Left lung (tissue), 14 donors: Measurements from ENCODE around the gene GLUL. TPM values are rescaled to one million over a fixed set of nuclear protein-coding genes. Genes with fewer than 3 reads are reported as not detected.

Source experiments
- ATAC-seq: fragments of 200-7000 bp; cut with Tn5 transposase; one replicate; pipeline ENCODE4 v1.9.1; 2020; ENCODE audit warnings: moderate library complexity
- DNase-seq, 4 donors: peaks; one replicate each; pipeline ENCODE4 v3.0.0-alpha.2; 2013 to 2020
- H3K27ac ChIP-seq, 2 donors: fragments of 200-600 bp; sonication (generic) in 1 of 2; one replicate each; pipeline versions ENCODE4 v1.5.0 to v1.8.0; 2020 to 2021
- H3K27me3 ChIP-seq, 2 donors: fragments of 200-600 bp; sonication (generic) in 1 of 2; one replicate each; pipeline versions ENCODE4 v1.5.0 to v1.8.0; 2020 to 2021
- H3K36me3 ChIP-seq, 2 donors: fragments of 200-600 bp; sonication (generic) in 1 of 2; one replicate each; pipeline versions ENCODE4 v1.5.0 to v1.8.0; 2020 to 2021
- H3K4me1 ChIP-seq, 2 donors: fragments of 200-600 bp; one replicate each; pipeline ENCODE4 v1.8.0; 2021
- H3K4me3 ChIP-seq, 2 donors: fragments of 200-600 bp; sonication (generic) in 1 of 2; one replicate each; pipeline versions ENCODE4 v1.5.0 to v1.8.0; 2020 to 2021; ENCODE audit warnings: mild to moderate bottlenecking in 1 of 2
- H3K9me3 ChIP-seq, 2 donors: fragments of 200-600 bp; sonication (generic) in 1 of 2; one replicate each; pipeline versions ENCODE4 v1.5.0 to v1.8.0; 2020 to 2021
- intact Hi-C, 2 donors: fragments of 100-400 bp; cut with DNase I; formaldehyde crosslinking; loops; one replicate each; pipeline versions ENCODE4 v1.11.2 to v1.14.2; 2022
- long read RNA-seq, 12 donors: library from polyadenylated mRNA in 2 of 12; unstranded in 2 of 12; transcript quantifications; one replicate each; pipeline ENCODE4 v2.0.0 and lab custom pipeline, GENCODE V29; 2019 to 2026
- polyA plus RNA-seq, 6 donors: library from polyadenylated mRNA; unstranded; fragments of 120-200 nt; gene quantifications; one replicate each; pipeline ENCODE4 v1.2.1, GENCODE V29; 2013; ENCODE audit not compliant: insufficient read length in 6 of 6
- total RNA-seq, 2 donors: library from RNA; stranded (reverse); fragmentation: NEBNext Ultra II Directional; extraction: Animal tissue kit (Norgen Biotek cat#: 25700); gene quantifications; one replicate each; pipeline ENCODE4 v1.2.1, GENCODE V29; 2021
- TF ChIP-seq, protein P1 (sequence below), 2 donors: fragments of 200-600 bp; sonication (generic) in 1 of 2; IDR thresholded peaks; one replicate each; pipeline versions ENCODE4 v1.5.0 to v1.8.0; 2021; ENCODE audit warnings: antibody characterized with exemption in 2 of 2
- donor health status: DM: no; HTN: yes; CAD: no.
- donor health status: DM: no; HTN: no; CAD: no.

Gene GLUL
- 1,000 to 10,000 TPM in 1 of 2 donors, 100 to 1,000 TPM in 1; 672 to 1,187 TPM for total RNA-seq
- 100 to 1,000 TPM; 377 to 463 (median 429) TPM for polyA plus RNA-seq
- long read RNA-seq, donor 1, full-length matches to known transcripts = 152 of 198 reads
- long read RNA-seq, donor 1, partial matches to known transcripts = 41 of 198 reads
- long read RNA-seq, donor 1, other reads (novel, unspliced or antisense) = 5 of 198 reads
- long read RNA-seq, donor 2, full-length matches to known transcripts = 77 of 97 reads
- long read RNA-seq, donor 2, partial matches to known transcripts = 14 of 97 reads
- long read RNA-seq, donor 2, other reads (novel, unspliced or antisense) = 6 of 97 reads
- long read RNA-seq, donor 3, full-length matches to known transcripts = 62 of 67 reads
- long read RNA-seq, donor 3, partial matches to known transcripts = 5 of 67 reads
- long read RNA-seq, donor 3, other reads (novel, unspliced or antisense) = 0 of 67 reads
- long read RNA-seq, donor 4, full-length matches to known transcripts = 117 of 142 reads
- long read RNA-seq, donor 4, partial matches to known transcripts = 10 of 142 reads
- long read RNA-seq, donor 4, other reads (novel, unspliced or antisense) = 15 of 142 reads
- long read RNA-seq, donor 5, full-length matches to known transcripts = 88 of 99 reads
- long read RNA-seq, donor 5, partial matches to known transcripts = 5 of 99 reads
- long read RNA-seq, donor 5, other reads (novel, unspliced or antisense) = 6 of 99 reads
- long read RNA-seq, donor 6, full-length matches to known transcripts = 66 of 195 reads
- long read RNA-seq, donor 6, partial matches to known transcripts = 129 of 195 reads
- long read RNA-seq, donor 6, other reads (novel, unspliced or antisense) = 0 of 195 reads
- long read RNA-seq, donor 7, full-length matches to known transcripts = 36 of 36 reads
- long read RNA-seq, donor 7, partial matches to known transcripts = 0 of 36 reads
- long read RNA-seq, donor 7, other reads (novel, unspliced or antisense) = 0 of 36 reads
- long read RNA-seq, donor 8, full-length matches to known transcripts = 61 of 73 reads
- long read RNA-seq, donor 8, partial matches to known transcripts = 12 of 73 reads
- long read RNA-seq, donor 8, other reads (novel, unspliced or antisense) = 0 of 73 reads
- long read RNA-seq, donor 9, full-length matches to known transcripts = 2 of 2 reads
- long read RNA-seq, donor 9, partial matches to known transcripts = 0 of 2 reads
- long read RNA-seq, donor 9, other reads (novel, unspliced or antisense) = 0 of 2 reads
- long read RNA-seq, donor 10, full-length matches to known transcripts = 279 of 307 reads
- long read RNA-seq, donor 10, partial matches to known transcripts = 5 of 307 reads
- long read RNA-seq, donor 10, other reads (novel, unspliced or antisense) = 23 of 307 reads
- long read RNA-seq, donor 11, full-length matches to known transcripts = 162 of 187 reads
- long read RNA-seq, donor 11, partial matches to known transcripts = 25 of 187 reads
- long read RNA-seq, donor 11, other reads (novel, unspliced or antisense) = 0 of 187 reads
- long read RNA-seq, donor 12, full-length matches to known transcripts = 70 of 81 reads
- long read RNA-seq, donor 12, partial matches to known transcripts = 5 of 81 reads
- long read RNA-seq, donor 12, other reads (novel, unspliced or antisense) = 6 of 81 reads

DNA sequence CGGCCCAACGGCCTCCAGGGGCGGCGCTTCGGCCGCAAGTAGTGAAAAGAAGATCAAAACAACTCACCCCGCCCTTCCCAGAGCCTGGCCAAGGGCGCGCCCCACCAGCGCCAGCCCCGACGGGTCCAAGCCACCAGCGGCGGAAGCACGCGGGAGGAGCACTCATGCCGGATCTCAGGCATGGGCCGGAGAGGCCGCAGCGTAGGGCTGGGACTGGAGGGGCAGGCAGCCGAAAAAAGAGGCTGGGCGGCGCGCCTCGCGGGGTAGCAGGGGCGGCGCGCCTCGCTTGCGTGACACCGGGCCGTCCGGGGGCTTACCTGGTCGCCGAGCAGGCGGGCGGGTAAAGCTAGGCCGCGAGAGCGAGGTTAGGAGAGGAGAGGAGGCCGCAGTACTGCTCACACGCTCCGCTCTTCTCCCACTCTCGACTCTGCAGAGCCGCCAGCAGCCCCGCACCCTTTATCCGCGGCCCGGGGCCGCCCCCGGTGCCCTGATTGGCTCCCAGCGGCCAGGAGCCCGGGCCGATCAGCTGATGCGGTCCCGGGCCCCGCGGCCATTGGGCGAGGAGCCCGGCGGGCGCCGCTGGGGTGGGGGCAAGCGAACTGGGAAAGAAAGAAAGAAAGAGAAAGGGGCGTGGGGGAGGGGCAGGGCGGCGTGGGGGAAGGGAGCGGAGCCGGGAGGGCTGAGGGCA is at the start of gene GLUL:
Gene GLUL, minus strand, starts transcription at position 429 of the 688 bp plus-strand sequence. CDS start 3,053 bp downstream, outside the sequence.
- intact Hi-C loops = loop anchor here in 1 of 2 donors (10.0 kb wide), 1 partner anchor 247 kb away; no protein-coding TSS in a partner anchor
- Histone ChIP-seq H3K36me3 (peaks cover 0 to 38% of the 10 kb centered on the region in 2 donors), H3K27ac (peak within 1 kb of the TSS; percentile 99), H3K27me3 (no peaks in the 10 kb centered on the region), H3K9me3 (no peaks in the 10 kb centered on the region), H3K4me3 (peak within 1 kb of the TSS; percentile 70 to 95), H3K4me1 (peaks cover 0 to 72% of the 10 kb centered on the region in 2 donors)
- ATAC-seq (peak; percentile 90), DNase-seq (peak; percentile 92 to 98 (median 96))
- TF ChIP-seq, protein P1, sequence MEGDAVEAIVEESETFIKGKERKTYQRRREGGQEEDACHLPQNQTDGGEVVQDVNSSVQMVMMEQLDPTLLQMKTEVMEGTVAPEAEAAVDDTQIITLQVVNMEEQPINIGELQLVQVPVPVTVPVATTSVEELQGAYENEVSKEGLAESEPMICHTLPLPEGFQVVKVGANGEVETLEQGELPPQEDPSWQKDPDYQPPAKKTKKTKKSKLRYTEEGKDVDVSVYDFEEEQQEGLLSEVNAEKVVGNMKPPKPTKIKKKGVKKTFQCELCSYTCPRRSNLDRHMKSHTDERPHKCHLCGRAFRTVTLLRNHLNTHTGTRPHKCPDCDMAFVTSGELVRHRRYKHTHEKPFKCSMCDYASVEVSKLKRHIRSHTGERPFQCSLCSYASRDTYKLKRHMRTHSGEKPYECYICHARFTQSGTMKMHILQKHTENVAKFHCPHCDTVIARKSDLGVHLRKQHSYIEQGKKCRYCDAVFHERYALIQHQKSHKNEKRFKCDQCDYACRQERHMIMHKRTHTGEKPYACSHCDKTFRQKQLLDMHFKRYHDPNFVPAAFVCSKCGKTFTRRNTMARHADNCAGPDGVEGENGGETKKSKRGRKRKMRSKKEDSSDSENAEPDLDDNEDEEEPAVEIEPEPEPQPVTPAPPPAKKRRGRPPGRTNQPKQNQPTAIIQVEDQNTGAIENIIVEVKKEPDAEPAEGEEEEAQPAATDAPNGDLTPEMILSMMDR (IDR thresholded peaks at IDR 0.05) = peak in 1 of 2 donors; percentile 38

DNA sequence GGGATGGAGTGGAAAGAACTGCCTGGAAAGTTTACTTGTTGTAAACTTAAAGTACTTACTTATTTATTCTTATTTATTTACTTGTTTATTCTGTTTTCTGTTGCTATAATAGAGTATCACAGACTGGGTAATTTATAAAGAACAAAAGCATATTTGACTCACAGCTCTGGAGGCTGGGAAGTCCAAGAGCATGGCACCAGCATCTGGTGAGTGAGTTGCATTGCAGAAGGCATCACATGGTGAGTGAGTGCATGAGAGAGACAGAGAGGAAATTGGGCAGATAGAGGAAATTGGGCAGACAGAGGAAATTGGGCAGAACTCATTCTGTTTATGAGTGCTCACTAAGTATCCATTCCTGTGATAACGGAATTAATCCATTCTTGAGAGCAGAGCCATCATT is 46.7 kb upstream of the GLUL start:
- no peak overlapping the region for H3K4me3 ChIP-seq
- H3K36me3 ChIP-seq = no peaks in the 10 kb centered on the region
- no peak overlapping the region for H3K27ac ChIP-seq
- H3K27me3 ChIP-seq = no peaks in the 10 kb centered on the region
- no peak for ATAC-seq
- H3K9me3 ChIP-seq = peaks cover 0 to 7% of the 10 kb centered on the region in 2 donors
- H3K4me1 ChIP-seq = no peaks in the 10 kb centered on the region
- intact Hi-C loops = no loop called here
- TF ChIP-seq, protein P1 (IDR thresholded peaks at IDR 0.05) = no peak
- no peak for DNase-seq

DNA sequence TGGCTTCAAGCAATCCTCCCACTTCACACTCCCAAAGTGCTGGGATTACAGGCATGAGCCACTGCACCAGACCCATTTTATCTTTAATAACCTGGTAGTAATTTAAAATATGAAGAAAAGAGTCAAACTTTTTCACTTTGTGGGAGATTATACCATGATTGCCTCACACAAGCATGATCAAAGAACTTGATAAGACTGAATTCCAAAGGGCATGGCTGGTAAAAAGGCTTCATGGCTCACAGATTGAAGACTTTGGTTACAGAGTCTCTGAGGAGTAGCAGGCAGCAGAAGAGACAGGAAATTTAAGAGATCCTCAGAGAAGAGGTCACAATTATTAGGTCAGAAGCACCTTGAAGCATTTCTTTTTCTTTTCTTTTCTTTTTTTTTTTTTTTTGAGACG is 42.0 kb upstream of the GLUL start:
- no peaks in the 10 kb centered on the region for H3K27me3 ChIP-seq
- H3K36me3 ChIP-seq = no peaks in the 10 kb centered on the region
- H3K4me3 ChIP-seq = no peak overlapping the region
- DNase-seq (no peak), ATAC-seq (no peak)
- H3K9me3 ChIP-seq = peaks cover 0 to 5% of the 10 kb centered on the region in 2 donors
- intact Hi-C loops = no loop called here
- H3K27ac ChIP-seq = no peak overlapping the region
- H3K4me1 ChIP-seq = no peaks in the 10 kb centered on the region
- TF ChIP-seq, protein P1 (IDR thresholded peaks at IDR 0.05) = no peak

DNA sequence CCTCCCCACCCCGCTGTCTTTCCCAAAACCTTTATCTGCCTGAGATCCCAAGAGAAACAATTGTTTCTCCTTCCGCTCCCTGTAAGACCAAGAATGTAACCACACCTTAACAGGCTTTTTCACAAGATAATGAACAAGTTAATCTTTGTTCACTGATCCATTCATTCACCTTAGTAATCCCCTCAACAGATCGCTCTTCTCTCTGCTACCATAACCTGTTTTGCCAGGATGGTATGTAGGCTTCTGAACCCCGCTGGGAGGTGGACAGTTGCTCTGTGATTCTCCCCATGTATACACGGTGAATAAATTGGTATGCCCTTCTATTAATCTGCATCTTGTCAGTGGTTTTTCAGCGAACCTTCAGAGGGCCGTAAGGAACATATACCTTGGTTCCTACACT is 39.7 kb upstream of the GLUL start:
- no peak overlapping the region for H3K27ac ChIP-seq
- TF ChIP-seq, protein P1 (IDR thresholded peaks at IDR 0.05) = no peak
- intact Hi-C loops = no loop called here

More for the DNA sequence above, 39.7 kb upstream of the GLUL start:
- Histone ChIP-seq H3K4me1 (no peaks in the 10 kb centered on the region), H3K36me3 (no peaks in the 10 kb centered on the region), H3K9me3 (no peaks in the 10 kb centered on the region), H3K4me3 (no peak overlapping the region), H3K27me3 (no peaks in the 10 kb centered on the region)
- DNase-seq (no peak), ATAC-seq (no peak)
